ENCODE measurements around the gene CROCC. TPM values are rescaled to one million over a fixed set of nuclear protein-coding genes. Genes with fewer than 3 reads are reported as not detected.
"Not testable (repeated sequence)": the region's sequence is repeated elsewhere in the genome, so short reads cannot be mapped to it uniquely, and the experiment has no call there.

Gene CROCC
- total and polyA plus RNA-seq, 4 donors, result 14.7 to 58.3 (median 43.8) TPM

GRCh38 chr1:16938351-16939321 lies 16.9 kb downstream of the CROCC start:
- H3K27me3 ChIP-seq (ENCODE audit: control insufficient read depth, insufficient read depth, low read length), result no peaks in the 10 kb centered on the region
- H3K9me3 ChIP-seq (ENCODE audit: control insufficient read depth, insufficient read depth, low read length), result no peaks in the 10 kb centered on the region
- no peak overlapping the region for H3K27ac ChIP-seq (ENCODE audit: low read depth, low read length)
- WGBS (ENCODE audit: insufficient coverage), result 50% methylated on average over 51 of the region's 51 CpGs
- no peak for DNase-seq (ENCODE audit: low read depth in 4 of 6, low spot score in 6 of 6)
- H3K4me1 ChIP-seq (ENCODE audit: control insufficient read depth, insufficient read depth, low read length), result no peaks in the 10 kb centered on the region
- no peak overlapping the region for H3K4me3 ChIP-seq (ENCODE audit: low read depth, low read length)
- H3K36me3 ChIP-seq (ENCODE audit: control insufficient read depth, insufficient read depth, low read length), result peaks cover 86% of the 10 kb centered on the region

- H3K4me1 ChIP-seq (ENCODE audit: control insufficient read depth, insufficient read depth, low read length); H3K27ac ChIP-seq (ENCODE audit: low read depth, low read length); H3K27me3 ChIP-seq (ENCODE audit: control insufficient read depth, insufficient read depth, low read length); H3K9me3 ChIP-seq (ENCODE audit: control insufficient read depth, insufficient read depth, low read length); H3K4me3 ChIP-seq (ENCODE audit: low read depth, low read length); DNase-seq (ENCODE audit: low read depth in 4 of 6, low spot score in 6 of 6): not testable (repeated sequence)
- peaks cover 88% of the 10 kb centered on the region for H3K36me3 ChIP-seq (ENCODE audit: control insufficient read depth, insufficient read depth, low read length)
- WGBS (ENCODE audit: insufficient coverage), result 95% methylated on average over 32 of the region's 32 CpGs
These were observed 17.9 kb downstream of the CROCC start for GRCh38 chr1:16939386-16940180.

- Histone ChIP-seq H3K9me3 (ENCODE audit: control insufficient read depth, insufficient read depth, low read length) (no peaks in the 10 kb centered on the region), H3K4me1 (ENCODE audit: control insufficient read depth, insufficient read depth, low read length) (peaks cover 3% of the 10 kb centered on the region), H3K27ac (ENCODE audit: low read depth, low read length) (no peak overlapping the region), H3K4me3 (ENCODE audit: low read depth, low read length) (no peak overlapping the region), H3K27me3 (ENCODE audit: control insufficient read depth, insufficient read depth, low read length) (no peaks in the 10 kb centered on the region), H3K36me3 (ENCODE audit: control insufficient read depth, insufficient read depth, low read length) (peaks cover 82% of the 10 kb centered on the region)
- 93% methylated on average over 16 of the region's 19 CpGs for WGBS (ENCODE audit: insufficient coverage)
- no peak for DNase-seq (ENCODE audit: low read depth in 4 of 6, low spot score in 6 of 6)
These were observed 22.3 kb downstream of the CROCC start for GRCh38 chr1:16944038-16944437.

- not testable (repeated sequence) for DNase-seq (ENCODE audit: low read depth in 4 of 6, low spot score in 6 of 6); H3K4me1 ChIP-seq (ENCODE audit: control insufficient read depth, insufficient read depth, low read length); H3K27me3 ChIP-seq (ENCODE audit: control insufficient read depth, insufficient read depth, low read length); H3K4me3 ChIP-seq (ENCODE audit: low read depth, low read length); H3K27ac ChIP-seq (ENCODE audit: low read depth, low read length); H3K9me3 ChIP-seq (ENCODE audit: control insufficient read depth, insufficient read depth, low read length)
- 96% methylated on average over 1 of the region's 9 CpGs for WGBS (ENCODE audit: insufficient coverage)
- H3K36me3 ChIP-seq (ENCODE audit: control insufficient read depth, insufficient read depth, low read length), result peaks cover 69% of the 10 kb centered on the region
These were observed 23.8 kb downstream of the CROCC start for GRCh38 chr1:16945512-16945911.

GRCh38 chr1:16946185-16946584 lies 24.5 kb downstream of the CROCC start:
- not testable (repeated sequence) for H3K4me3 ChIP-seq (ENCODE audit: low read depth, low read length); H3K27me3 ChIP-seq (ENCODE audit: control insufficient read depth, insufficient read depth, low read length); H3K9me3 ChIP-seq (ENCODE audit: control insufficient read depth, insufficient read depth, low read length); H3K27ac ChIP-seq (ENCODE audit: low read depth, low read length); DNase-seq (ENCODE audit: low read depth in 4 of 6, low spot score in 6 of 6); H3K4me1 ChIP-seq (ENCODE audit: control insufficient read depth, insufficient read depth, low read length)
- peaks cover 70% of the 10 kb centered on the region for H3K36me3 ChIP-seq (ENCODE audit: control insufficient read depth, insufficient read depth, low read length)
- 84% methylated on average over 13 of the region's 13 CpGs for WGBS (ENCODE audit: insufficient coverage)

GRCh38 chr1:16946646-16947045 lies 24.9 kb downstream of the CROCC start:
- Histone ChIP-seq H3K4me1 (ENCODE audit: control insufficient read depth, insufficient read depth, low read length) (peaks cover 3% of the 10 kb centered on the region), H3K36me3 (ENCODE audit: control insufficient read depth, insufficient read depth, low read length) (peaks cover 67% of the 10 kb centered on the region), H3K9me3 (ENCODE audit: control insufficient read depth, insufficient read depth, low read length) (no peaks in the 10 kb centered on the region), H3K27me3 (ENCODE audit: control insufficient read depth, insufficient read depth, low read length) (no peaks in the 10 kb centered on the region), H3K4me3 (ENCODE audit: low read depth, low read length) (no peak overlapping the region), H3K27ac (ENCODE audit: low read depth, low read length) (no peak overlapping the region)
- no peak for DNase-seq (ENCODE audit: low read depth in 4 of 6, low spot score in 6 of 6)
- WGBS (ENCODE audit: insufficient coverage), result 84% methylated on average over 19 of the region's 19 CpGs

- H3K9me3 ChIP-seq (ENCODE audit: control insufficient read depth, insufficient read depth, low read length); DNase-seq (ENCODE audit: low read depth in 4 of 6, low spot score in 6 of 6); H3K4me3 ChIP-seq (ENCODE audit: low read depth, low read length); H3K4me1 ChIP-seq (ENCODE audit: control insufficient read depth, insufficient read depth, low read length); H3K27ac ChIP-seq (ENCODE audit: low read depth, low read length); H3K27me3 ChIP-seq (ENCODE audit: control insufficient read depth, insufficient read depth, low read length): not testable (repeated sequence)
- 85% methylated on average over 26 of the region's 26 CpGs for WGBS (ENCODE audit: insufficient coverage)
- peaks cover 62% of the 10 kb centered on the region for H3K36me3 ChIP-seq (ENCODE audit: control insufficient read depth, insufficient read depth, low read length)
These were observed 26.7 kb downstream of the CROCC start for GRCh38 chr1:16948282-16948891.

- H3K36me3 ChIP-seq (ENCODE audit: control insufficient read depth, insufficient read depth, low read length), result peaks cover 56% of the 10 kb centered on the region
- H3K9me3 ChIP-seq (ENCODE audit: control insufficient read depth, insufficient read depth, low read length), result not testable (repeated sequence)
These were observed 27.3 kb downstream of the CROCC start for GRCh38 chr1:16949026-16949425.

GRCh38 chr1:16952376-16952775 lies 30.6 kb downstream of the CROCC start:
- not testable (repeated sequence) for H3K27me3 ChIP-seq (ENCODE audit: control insufficient read depth, insufficient read depth, low read length); H3K27ac ChIP-seq (ENCODE audit: low read depth, low read length); H3K4me3 ChIP-seq (ENCODE audit: low read depth, low read length); H3K9me3 ChIP-seq (ENCODE audit: control insufficient read depth, insufficient read depth, low read length); H3K4me1 ChIP-seq (ENCODE audit: control insufficient read depth, insufficient read depth, low read length); DNase-seq (ENCODE audit: low read depth in 4 of 6, low spot score in 6 of 6)
- H3K36me3 ChIP-seq (ENCODE audit: control insufficient read depth, insufficient read depth, low read length), result peaks cover 60% of the 10 kb centered on the region
- 80% methylated on average over 2 of the region's 4 CpGs for WGBS (ENCODE audit: insufficient coverage)

More at GRCh38 chr1:16949026-16949425, 27.3 kb downstream of the CROCC start:
- not testable (repeated sequence) for H3K4me1 ChIP-seq (ENCODE audit: control insufficient read depth, insufficient read depth, low read length); DNase-seq (ENCODE audit: low read depth in 4 of 6, low spot score in 6 of 6); H3K27ac ChIP-seq (ENCODE audit: low read depth, low read length); H3K4me3 ChIP-seq (ENCODE audit: low read depth, low read length); H3K27me3 ChIP-seq (ENCODE audit: control insufficient read depth, insufficient read depth, low read length)
- 58% methylated on average over 6 of the region's 7 CpGs for WGBS (ENCODE audit: insufficient coverage)
